ENCODE data around the gene PKNOX2.

- TF ChIP-seq TAF1 (conservative IDR thresholded peaks at IDR 0.05) (no peak), GABPA (IDR thresholded peaks at IDR 0.05 in 1 of 2, conservative IDR thresholded peaks at IDR 0.05 in 1 of 2) (no peak), JUND (IDR thresholded peaks at IDR 0.05) (no peak), RAD21 (IDR thresholded peaks at IDR 0.05) (no peak), HNF4G (IDR thresholded peaks at IDR 0.05) (no peak), FOXA1 (IDR thresholded peaks at IDR 0.05) (no peak), SP1 (IDR thresholded peaks at IDR 0.05) (peak; percentile 14)
- TF ChIP-seq, protein P1, sequence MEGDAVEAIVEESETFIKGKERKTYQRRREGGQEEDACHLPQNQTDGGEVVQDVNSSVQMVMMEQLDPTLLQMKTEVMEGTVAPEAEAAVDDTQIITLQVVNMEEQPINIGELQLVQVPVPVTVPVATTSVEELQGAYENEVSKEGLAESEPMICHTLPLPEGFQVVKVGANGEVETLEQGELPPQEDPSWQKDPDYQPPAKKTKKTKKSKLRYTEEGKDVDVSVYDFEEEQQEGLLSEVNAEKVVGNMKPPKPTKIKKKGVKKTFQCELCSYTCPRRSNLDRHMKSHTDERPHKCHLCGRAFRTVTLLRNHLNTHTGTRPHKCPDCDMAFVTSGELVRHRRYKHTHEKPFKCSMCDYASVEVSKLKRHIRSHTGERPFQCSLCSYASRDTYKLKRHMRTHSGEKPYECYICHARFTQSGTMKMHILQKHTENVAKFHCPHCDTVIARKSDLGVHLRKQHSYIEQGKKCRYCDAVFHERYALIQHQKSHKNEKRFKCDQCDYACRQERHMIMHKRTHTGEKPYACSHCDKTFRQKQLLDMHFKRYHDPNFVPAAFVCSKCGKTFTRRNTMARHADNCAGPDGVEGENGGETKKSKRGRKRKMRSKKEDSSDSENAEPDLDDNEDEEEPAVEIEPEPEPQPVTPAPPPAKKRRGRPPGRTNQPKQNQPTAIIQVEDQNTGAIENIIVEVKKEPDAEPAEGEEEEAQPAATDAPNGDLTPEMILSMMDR (IDR thresholded peaks at IDR 0.05; ENCODE audit: low read depth, low read length, missing input control), result no peak
- TF ChIP-seq, protein P2, sequence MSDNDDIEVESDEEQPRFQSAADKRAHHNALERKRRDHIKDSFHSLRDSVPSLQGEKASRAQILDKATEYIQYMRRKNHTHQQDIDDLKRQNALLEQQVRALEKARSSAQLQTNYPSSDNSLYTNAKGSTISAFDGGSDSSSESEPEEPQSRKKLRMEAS (IDR thresholded peaks at IDR 0.05), result peak; percentile 57
- TF ChIP-seq, protein P3, sequence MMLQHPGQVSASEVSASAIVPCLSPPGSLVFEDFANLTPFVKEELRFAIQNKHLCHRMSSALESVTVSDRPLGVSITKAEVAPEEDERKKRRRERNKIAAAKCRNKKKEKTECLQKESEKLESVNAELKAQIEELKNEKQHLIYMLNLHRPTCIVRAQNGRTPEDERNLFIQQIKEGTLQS (IDR thresholded peaks at IDR 0.05), result no peak
- TF ChIP-seq, protein P4, sequence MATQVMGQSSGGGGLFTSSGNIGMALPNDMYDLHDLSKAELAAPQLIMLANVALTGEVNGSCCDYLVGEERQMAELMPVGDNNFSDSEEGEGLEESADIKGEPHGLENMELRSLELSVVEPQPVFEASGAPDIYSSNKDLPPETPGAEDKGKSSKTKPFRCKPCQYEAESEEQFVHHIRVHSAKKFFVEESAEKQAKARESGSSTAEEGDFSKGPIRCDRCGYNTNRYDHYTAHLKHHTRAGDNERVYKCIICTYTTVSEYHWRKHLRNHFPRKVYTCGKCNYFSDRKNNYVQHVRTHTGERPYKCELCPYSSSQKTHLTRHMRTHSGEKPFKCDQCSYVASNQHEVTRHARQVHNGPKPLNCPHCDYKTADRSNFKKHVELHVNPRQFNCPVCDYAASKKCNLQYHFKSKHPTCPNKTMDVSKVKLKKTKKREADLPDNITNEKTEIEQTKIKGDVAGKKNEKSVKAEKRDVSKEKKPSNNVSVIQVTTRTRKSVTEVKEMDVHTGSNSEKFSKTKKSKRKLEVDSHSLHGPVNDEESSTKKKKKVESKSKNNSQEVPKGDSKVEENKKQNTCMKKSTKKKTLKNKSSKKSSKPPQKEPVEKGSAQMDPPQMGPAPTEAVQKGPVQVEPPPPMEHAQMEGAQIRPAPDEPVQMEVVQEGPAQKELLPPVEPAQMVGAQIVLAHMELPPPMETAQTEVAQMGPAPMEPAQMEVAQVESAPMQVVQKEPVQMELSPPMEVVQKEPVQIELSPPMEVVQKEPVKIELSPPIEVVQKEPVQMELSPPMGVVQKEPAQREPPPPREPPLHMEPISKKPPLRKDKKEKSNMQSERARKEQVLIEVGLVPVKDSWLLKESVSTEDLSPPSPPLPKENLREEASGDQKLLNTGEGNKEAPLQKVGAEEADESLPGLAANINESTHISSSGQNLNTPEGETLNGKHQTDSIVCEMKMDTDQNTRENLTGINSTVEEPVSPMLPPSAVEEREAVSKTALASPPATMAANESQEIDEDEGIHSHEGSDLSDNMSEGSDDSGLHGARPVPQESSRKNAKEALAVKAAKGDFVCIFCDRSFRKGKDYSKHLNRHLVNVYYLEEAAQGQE (IDR thresholded peaks at IDR 0.05), result no peak
- TF ChIP-seq, protein P5, sequence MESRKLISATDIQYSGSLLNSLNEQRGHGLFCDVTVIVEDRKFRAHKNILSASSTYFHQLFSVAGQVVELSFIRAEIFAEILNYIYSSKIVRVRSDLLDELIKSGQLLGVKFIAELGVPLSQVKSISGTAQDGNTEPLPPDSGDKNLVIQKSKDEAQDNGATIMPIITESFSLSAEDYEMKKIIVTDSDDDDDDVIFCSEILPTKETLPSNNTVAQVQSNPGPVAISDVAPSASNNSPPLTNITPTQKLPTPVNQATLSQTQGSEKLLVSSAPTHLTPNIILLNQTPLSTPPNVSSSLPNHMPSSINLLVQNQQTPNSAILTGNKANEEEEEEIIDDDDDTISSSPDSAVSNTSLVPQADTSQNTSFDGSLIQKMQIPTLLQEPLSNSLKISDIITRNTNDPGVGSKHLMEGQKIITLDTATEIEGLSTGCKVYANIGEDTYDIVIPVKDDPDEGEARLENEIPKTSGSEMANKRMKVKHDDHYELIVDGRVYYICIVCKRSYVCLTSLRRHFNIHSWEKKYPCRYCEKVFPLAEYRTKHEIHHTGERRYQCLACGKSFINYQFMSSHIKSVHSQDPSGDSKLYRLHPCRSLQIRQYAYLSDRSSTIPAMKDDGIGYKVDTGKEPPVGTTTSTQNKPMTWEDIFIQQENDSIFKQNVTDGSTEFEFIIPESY (IDR thresholded peaks at IDR 0.05), result no peak
These were observed 98.8 kb downstream of the PKNOX2 start for GRCh38 chr11:125263268-125263790.
